ENCODE measurements around the gene OLFML1. TPM values are rescaled to one million over a fixed set of nuclear protein-coding genes. Genes with fewer than 3 reads are reported as not detected.

OLFML1 gene
- total RNA-seq (2014; rRNA removed; shearing (Covaris generic)): 0.21 and 0.33 TPM in 2 replicates

DNA sequence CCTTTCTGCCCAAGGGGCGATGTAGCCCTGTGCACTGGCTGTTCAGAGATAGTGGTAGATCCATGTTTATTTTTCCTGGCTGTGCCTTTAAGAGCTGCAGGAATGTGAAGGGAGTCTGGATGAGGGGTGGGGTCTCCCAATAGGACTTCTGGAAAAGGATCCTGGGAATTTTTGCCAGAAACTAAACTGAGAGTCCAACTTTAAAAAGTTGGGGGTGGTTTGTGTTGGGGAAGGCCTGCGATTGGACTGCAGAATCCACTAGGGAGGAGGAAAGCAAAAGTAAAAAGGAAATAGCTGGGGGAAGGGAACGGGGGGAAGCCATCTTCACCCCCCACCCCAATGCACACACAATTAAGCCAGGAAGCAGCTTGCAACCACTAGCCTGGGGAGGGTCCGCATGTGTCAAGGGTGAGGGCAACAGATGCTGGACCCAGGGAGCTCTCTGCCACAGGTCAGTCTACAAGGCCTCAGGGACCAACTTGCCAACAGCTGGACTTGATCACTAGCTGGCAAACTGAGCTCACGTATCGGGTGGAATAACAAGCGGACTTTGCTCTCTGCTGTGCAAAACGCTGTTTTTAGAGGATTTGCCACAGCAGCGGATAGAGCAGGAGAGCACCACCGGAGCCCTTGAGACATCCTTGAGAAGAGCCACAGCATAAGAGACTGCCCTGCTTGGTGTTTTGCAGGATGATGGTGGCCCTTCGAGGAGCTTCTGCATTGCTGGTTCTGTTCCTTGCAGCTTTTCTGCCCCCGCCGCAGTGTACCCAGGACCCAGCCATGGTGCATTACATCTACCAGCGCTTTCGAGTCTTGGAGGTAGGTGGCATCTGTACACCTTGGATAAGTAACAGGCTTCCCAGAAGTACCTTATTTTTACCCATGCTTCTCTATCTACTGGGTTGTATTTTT lies at the start of gene OLFML1:
Gene OLFML1, plus strand, starts transcription at position 321 of the 912 bp plus-strand sequence. Its CDS starts 370 bp downstream, at position 691.
- no peak for DNase-seq (ENCODE audit: low spot score)

GRCh38 chr11:7436146-7436545 lies 49.2 kb upstream of the OLFML1 start:
- DNase-seq (ENCODE audit: low spot score): no peak

DNA sequence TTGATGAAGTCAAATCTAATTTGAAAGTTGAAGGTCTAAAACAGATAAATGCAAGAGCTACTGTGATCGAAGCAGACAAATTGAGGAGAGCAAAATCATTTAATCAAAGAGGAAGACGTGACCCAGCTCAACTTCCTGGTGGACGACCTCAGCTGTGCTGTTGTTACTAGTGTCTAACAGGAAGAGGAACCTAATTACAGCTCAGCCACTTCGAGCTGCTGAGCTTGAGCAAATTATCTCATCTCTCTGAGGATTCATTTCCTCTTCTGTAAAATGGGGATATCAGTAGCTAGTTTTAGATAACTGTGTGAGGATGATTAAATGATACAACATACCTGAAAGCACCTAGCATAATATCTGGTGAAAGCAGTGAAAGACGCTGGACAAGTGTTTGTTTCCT lies 48.6 kb upstream of the OLFML1 start:
- DNase-seq (ENCODE audit: low spot score): no peak

GRCh38 chr11:7437696-7438095 lies 47.6 kb upstream of the OLFML1 start:
- DNase-seq (ENCODE audit: low spot score): peak; percentile 45

- DNase-seq (ENCODE audit: low spot score): no peak
These were observed 45.5 kb upstream of the OLFML1 start for GRCh38 chr11:7439746-7440320.

DNA sequence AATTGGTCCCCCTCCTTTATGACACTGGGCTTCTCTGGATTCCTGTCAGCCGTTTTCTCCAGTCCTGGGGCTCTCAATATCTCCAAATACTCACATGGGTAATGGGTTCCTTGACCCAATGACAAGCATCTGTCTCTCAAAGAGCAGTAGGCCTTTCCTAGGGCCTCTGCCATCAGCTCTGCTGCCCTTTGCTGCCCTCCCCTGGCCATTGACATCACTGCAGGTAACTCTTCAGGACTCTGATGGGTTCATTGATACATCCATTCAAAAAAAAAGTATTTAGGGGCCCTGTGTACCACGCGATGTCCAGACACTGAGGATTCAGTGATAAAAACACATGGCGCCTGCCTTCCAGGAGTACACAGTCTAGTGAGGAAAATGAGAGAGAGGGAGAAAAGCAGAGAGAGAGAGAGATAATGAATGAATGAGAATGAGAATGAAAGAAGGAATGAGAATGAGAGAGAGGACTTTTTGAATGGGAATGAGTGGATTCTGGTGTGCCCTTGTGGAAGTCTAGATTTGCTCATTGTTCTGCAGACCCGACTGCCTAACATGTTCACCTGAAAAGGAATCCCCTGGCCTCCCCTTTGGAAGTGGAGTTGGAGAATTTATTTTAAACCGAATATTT lies 42.6 kb upstream of the OLFML1 start:
- DNase-seq (ENCODE audit: low spot score): peak; percentile 48

DNA sequence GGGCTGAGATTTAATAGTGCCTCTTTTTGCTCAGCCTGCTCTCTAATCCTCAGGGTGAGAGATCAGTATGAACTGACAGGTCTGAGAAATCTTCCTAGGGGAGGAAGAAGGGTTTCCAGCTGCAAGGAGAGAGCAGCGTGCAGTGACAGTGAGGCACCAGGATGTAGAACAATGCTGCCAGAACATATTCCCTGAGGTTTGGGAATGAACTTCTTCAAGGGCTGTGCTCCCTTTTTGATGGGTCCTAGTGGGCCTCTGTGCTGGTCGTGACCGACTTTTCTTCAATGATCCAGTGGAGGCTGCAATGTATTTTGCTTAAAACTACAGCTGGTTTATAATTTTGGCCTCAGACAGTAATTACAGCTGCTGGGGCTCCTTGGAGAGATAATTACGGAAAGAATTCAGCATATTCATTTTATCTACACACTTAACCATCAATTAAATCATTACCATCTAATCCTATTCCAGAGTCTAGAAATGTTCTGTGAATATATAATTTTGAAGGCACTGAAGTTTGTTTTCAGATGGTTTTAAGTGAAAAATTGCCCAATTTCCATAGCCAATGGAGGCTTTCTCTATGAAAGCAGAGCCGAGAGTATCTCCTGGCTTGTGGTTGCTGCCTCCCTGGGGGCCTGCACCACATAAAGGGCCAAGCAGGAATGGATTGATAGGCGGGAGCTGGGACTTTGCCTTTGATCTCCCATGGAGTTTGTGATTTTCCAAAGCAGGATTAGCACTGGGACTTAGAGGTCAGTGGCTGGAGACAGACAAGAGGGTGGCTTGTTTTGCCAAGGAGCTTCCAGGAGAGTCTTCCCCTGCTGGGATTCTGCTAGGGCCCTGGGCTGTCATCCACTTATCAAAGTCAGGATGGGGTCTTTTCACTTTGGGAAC lies 41.0 kb upstream of the OLFML1 start:
- no peak for DNase-seq (ENCODE audit: low spot score)

DNA sequence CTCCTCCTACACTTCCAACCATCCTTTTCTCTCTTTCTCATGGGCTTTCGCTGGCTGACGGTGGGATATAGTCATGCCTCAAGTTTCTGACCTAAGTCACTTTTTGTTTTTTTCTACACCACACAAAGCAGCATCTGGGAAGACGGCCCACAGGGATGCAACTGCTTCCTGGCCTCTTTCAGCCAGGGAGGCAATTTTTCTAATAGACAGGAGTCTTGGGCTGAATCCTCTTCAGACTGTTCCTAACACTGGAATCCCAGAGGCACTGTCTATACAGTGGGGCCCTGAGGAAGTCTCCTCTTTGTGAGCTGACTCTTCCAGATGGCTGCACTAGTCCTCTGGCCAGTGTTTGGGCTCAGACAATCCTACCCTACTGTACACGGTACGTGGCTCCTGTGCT lies 39.7 kb upstream of the OLFML1 start:
- no peak for DNase-seq (ENCODE audit: low spot score)

DNA sequence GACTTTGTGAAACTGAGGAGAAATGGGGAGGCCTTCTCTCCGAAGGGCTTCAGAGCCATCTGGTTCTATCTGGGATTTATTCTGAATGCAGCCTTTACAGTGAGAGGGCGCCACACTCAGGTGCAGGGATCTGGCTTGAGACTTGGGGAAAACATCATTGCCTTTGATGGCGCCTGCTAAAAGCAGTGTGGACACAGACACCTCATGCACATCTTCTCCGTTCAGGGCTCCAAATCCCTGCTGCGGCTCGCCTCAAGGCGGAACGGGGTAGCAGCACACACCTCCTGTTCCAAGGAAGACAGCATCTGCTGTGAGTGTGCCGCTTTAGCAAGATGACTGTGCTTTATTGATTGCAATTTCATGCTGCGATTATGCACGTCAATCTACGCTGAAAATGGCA lies 37.1 kb upstream of the OLFML1 start:
- DNase-seq (ENCODE audit: low spot score): no peak

DNA sequence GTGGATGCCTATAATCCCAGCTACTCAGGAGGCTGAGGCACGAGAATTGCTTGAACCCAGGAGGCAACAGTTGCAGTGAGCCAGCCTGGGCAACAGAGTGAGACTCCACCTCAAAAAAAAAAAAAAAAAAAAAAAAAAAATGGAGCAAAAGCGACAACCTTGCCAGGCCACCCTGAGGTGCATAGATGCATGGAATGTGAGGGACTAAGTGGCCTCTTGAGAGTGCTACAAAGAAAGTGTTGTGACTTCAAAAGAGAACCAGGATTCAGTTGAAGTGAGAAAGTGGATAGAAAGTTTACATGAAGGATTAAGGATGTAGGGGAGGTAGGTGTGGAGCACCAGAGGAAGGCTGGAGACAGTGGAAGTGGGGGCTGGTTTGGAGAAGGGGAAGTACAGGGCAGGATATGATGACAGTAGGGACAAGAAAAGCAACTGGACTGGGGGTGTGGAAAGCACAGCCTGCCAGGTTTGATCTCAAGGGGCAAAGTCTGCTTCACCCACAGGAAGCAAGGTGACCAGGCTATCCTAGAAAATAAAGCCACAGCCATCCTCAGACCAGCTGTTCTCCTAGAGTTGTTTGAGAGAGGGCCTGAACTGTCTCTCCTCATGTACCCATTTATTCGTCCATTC lies 36.0 kb upstream of the OLFML1 start:
- no peak for DNase-seq (ENCODE audit: low spot score)

DNA sequence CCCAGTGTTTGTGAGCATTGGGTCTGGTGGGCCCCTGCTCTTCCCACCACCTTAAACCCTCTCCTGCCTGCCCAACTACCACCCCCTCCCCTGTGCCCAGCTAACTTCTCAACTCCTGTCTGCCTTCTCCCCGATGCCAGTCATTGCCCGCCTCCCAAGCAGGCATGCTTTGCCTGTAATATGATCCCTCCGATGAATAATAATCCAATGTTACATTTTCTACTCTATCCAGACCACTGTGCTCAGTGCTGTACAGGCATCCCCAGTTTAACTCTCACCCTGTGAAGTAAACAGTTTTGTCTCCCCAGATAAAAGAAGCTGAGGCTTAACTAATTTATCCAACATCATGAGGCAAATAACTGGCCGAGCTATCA lies 35.5 kb upstream of the OLFML1 start:
- no peak for DNase-seq (ENCODE audit: low spot score)

DNA sequence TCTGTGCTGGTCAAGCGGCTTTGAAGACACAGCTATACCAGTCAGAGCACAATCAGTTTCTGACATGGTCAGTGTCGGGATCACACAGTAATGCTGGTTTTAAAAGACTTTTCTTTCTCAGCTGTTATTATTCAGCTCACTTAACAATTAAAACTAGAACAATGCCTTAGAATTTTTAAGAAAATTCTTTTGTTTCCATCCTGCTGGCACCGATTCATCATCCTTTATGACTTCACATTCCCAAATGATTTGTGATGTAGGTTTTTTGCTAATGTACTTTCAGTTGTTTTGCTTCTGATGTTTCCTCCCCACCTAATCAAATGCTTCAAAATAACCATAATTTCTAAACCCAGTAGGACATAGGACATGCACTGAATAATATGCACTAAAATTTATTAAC lies 34.5 kb upstream of the OLFML1 start:
- no peak for DNase-seq (ENCODE audit: low spot score)

DNA sequence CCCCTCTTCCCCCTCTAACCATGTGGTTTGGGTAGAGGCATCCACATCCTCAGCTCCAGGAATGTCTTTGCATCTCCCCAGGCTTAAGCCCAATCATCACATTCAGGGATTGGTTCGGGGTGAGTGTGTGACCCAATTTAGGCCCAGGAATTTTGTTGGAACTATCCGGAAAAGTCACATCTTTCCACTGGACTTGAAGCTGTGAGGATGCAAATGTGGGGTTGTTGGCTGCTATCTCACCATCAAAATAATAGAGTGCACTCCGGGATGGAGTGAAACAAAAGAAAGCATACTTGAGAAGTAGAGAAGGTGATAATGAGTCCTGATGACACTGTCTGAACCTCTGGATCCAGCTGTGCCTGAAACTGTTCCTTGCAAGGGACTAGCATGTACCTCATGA lies 33.8 kb upstream of the OLFML1 start:
- no peak for DNase-seq (ENCODE audit: low spot score)

DNA sequence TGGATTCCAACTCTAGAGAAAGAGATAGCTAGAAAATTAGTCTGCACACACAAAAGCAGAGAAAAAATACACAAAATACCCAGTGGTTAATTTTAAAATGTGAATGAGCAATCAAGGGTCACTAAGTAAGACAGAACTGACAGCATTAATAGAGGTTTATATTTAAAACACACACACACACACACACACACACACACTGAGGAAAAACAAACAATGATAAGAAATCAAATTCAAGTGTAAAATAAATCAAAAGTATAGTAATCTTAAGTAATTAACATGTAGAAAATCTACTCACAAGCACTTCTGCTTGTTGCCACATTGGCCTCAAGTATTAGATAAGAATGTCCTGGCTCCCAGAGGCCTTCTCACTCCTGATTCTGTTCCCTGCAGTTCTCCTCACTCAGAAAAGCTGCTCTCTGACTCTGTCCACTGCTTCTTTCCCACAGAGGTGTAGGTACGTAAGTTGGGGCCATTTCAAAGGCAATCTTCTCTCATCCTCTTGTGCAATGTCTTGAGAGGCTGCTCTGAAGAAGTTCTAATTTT lies 33.3 kb upstream of the OLFML1 start:
- DNase-seq (ENCODE audit: low spot score): no peak

DNA sequence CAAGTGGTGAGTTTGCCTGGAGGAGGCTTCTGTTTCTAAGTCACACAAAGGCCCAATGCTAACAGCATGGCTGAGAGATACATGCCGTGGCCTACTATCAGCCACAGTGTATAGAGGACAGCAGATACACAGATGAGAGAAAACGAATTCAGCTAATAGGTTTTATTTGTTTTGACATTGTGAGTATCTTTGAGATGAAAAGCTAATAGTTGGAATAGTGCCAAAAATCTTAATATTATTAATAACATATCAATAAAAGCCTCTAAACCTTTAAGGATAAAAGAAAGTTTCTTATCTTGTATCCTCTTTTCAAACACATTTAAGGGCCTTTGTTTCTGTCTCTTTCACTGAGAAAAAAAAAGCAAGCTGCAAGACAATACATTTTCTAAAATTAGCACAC lies 30.5 kb upstream of the OLFML1 start:
- no peak for DNase-seq (ENCODE audit: low spot score)

- no peak for DNase-seq (ENCODE audit: low spot score)
These were observed 28.1 kb upstream of the OLFML1 start for GRCh38 chr11:7457211-7457610.

DNA sequence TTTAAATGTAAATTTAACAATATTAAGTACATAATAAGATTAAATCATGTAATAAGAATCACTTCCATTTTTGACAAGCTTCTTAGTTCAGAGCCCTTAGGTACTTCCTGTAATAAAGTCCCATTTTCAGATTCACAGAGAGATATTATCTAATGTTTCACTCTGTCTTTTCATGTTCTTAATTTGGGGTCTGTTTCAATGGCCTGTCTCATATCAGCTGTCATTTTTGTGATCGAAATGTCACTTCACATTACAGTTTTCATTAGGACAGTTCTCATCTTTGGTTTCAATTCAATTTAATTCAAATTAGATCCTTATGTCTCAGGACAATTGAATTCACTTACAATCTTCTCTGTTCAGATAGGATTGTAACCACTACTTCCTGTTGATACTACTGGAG lies 22.6 kb upstream of the OLFML1 start:
- no peak for DNase-seq (ENCODE audit: low spot score)

DNA sequence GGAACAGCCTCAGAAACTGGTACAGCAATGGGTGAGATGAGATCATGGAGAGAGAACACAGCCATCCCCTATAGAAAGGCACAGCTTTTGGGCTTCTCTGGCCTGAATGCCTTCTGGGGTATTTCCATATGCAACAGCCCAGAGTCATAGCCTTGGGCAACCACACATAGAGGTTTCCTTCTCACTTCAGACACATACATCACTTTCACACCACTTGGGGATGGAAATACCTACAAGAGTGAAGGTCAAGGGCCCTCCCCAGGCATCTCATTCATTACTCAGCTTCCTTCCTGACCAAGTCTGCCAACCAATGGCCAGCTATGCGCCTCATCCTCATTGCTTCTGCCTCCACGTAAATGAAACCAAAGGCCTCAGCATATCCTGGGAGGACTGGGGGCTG lies 17.7 kb upstream of the OLFML1 start:
- DNase-seq (ENCODE audit: low spot score): no peak

GRCh38 chr11:7469351-7469865 lies 15.9 kb upstream of the OLFML1 start:
- no peak for DNase-seq (ENCODE audit: low spot score)

- DNase-seq (ENCODE audit: low spot score): no peak
These were observed 14.2 kb upstream of the OLFML1 start for GRCh38 chr11:7471071-7471470.

- no peak for DNase-seq (ENCODE audit: low spot score)
These were observed 11.6 kb upstream of the OLFML1 start for GRCh38 chr11:7473717-7474116.

Data from H4 (cell line).